DND-41 (cell line): ENCODE results near the gene PACS2.

Experiments
- EZH2 ChIP-seq: IDR thresholded peaks from 3 replicates; pipeline ENCODE4 v1.6.1; 2012; ENCODE audit warnings: borderline replicate concordance, low read depth, mild to moderate bottlenecking, moderate library complexity, low read length, inconsistent platforms; ENCODE audit not compliant: severe bottlenecking
- TF ChIP-seq, protein P1 (sequence below): IDR thresholded peaks from 2 replicates; pipeline ENCODE4 v1.5.1; 2012; ENCODE audit warnings: borderline replicate concordance, low read length, moderate library complexity, mild to moderate bottlenecking; ENCODE audit not compliant: poor library complexity, severe bottlenecking; ENCODE audit errors: extremely low read depth

DNA sequence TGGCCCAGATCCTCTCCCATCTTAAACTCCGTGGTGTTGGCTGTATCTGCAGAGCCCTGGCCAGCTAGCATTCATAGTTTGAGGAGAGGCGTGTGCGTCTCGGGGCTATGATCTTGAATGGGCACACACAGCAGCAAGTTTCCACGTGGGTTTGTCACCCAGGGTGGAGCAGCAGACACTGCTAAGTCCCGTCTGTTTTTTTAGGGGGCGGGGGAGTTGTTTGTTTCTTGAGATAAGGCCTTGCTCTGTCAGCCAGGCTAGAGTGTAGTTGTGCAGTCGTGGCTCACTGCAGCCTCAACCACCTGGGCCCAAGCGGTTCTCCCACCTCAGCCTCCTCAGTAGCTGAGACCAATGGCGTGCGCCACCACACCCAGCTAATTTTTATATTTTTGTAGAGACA lies 63.7 kb downstream of the PACS2 start:
- TF ChIP-seq, protein P1, sequence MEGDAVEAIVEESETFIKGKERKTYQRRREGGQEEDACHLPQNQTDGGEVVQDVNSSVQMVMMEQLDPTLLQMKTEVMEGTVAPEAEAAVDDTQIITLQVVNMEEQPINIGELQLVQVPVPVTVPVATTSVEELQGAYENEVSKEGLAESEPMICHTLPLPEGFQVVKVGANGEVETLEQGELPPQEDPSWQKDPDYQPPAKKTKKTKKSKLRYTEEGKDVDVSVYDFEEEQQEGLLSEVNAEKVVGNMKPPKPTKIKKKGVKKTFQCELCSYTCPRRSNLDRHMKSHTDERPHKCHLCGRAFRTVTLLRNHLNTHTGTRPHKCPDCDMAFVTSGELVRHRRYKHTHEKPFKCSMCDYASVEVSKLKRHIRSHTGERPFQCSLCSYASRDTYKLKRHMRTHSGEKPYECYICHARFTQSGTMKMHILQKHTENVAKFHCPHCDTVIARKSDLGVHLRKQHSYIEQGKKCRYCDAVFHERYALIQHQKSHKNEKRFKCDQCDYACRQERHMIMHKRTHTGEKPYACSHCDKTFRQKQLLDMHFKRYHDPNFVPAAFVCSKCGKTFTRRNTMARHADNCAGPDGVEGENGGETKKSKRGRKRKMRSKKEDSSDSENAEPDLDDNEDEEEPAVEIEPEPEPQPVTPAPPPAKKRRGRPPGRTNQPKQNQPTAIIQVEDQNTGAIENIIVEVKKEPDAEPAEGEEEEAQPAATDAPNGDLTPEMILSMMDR: no peak
- TF ChIP-seq EZH2: no peak
